SU-DHL-6 (cell line): ENCODE measurements around the gene RASA3.
"Not testable (repeated sequence)": the region's sequence is repeated elsewhere in the genome, so short reads cannot be mapped to it uniquely, and the experiment has no call there.

Experiments
- H2AFZ ChIP-seq: fragments of 200-600 bp; sonication (generic); 2 replicates; pipeline ENCODE4 v1.6.1; 2014; ENCODE audit warnings: low read depth, mild to moderate bottlenecking, moderate library complexity, mixed read lengths, antibody characterized with exemption, low read length; ENCODE audit not compliant: severe bottlenecking
- H3F3A ChIP-seq: fragments of 200-600 bp; shearing (Covaris generic); 2 replicates; pipeline ENCODE4 v1.6.0; 2016; ENCODE audit warnings: antibody characterized with exemption, mild to moderate bottlenecking; ENCODE audit not compliant: insufficient read depth
- H3K27ac ChIP-seq: fragments of 200-600 bp; sonication (generic); 2 replicates; pipeline ENCODE4 v1.5.1; 2016; ENCODE audit warnings: low read depth, mild to moderate bottlenecking, low read length, moderate library complexity, mixed read lengths
- H3K27me3 ChIP-seq: fragments of 200-600 bp; sonication (generic), shearing (Covaris generic); 2 replicates; pipeline ENCODE4 v1.6.0; 2014; ENCODE audit warnings: mild to moderate bottlenecking, low read length
- H3K36me3 ChIP-seq: fragments of 200-600 bp; sonication (generic); 2 replicates; pipeline ENCODE4 v1.6.1; 2014; ENCODE audit warnings: mild to moderate bottlenecking, low read length, mixed read lengths
- H3K4me2 ChIP-seq: fragments of 300-600, 200-600 bp; shearing (Covaris generic), sonication (generic); 2 replicates; pipeline ENCODE4 v1.6.0; 2014; ENCODE audit warnings: low read length, low read depth, mild to moderate bottlenecking; ENCODE audit not compliant: poor library complexity, severe bottlenecking
- H3K4me3 ChIP-seq: fragments of 200-600 bp; sonication (generic); 2 replicates; pipeline ENCODE4 v1.5.1; 2014; ENCODE audit warnings: antibody characterized with exemption, low read length, mild to moderate bottlenecking, mixed read lengths; ENCODE audit not compliant: insufficient read depth, poor library complexity, severe bottlenecking
- H3K79me2 ChIP-seq: fragments of 200-600 bp; sonication (generic); 2 replicates; pipeline ENCODE4 v1.6.1; 2014; ENCODE audit warnings: mild to moderate bottlenecking, low read length, moderate library complexity; ENCODE audit not compliant: insufficient read depth
- H3K9ac ChIP-seq: fragments of 200-600 bp; sonication (generic); 2 replicates; pipeline ENCODE4 v1.7.0; 2014; ENCODE audit warnings: mild to moderate bottlenecking, low read length
- H3K9me2 ChIP-seq: fragments of 200-600 bp; sonication (generic); replicated peaks from 2 replicates; pipeline ENCODE4 v1.6.1; 2014; ENCODE audit warnings: low read length; ENCODE audit not compliant: insufficient read depth
- H3K9me3 ChIP-seq: fragments of 200-600 bp; sonication (generic); 2 replicates; pipeline ENCODE4 v1.6.1; 2014; ENCODE audit warnings: low read length, mixed read lengths; ENCODE audit not compliant: insufficient read depth
- H4K20me1 ChIP-seq: fragments of 200-600 bp; sonication (generic); 2 replicates; pipeline ENCODE4 v1.6.1; 2014; ENCODE audit warnings: low read depth, mild to moderate bottlenecking, antibody characterized with exemption, low read length, moderate library complexity, mixed read lengths
- EZH2phosphoT487 ChIP-seq: fragments of 200-600 bp; sonication (generic), shearing (Covaris generic); conservative IDR thresholded peaks from 2 replicates; pipeline ENCODE4 v1.6.1; 2018; ENCODE audit warnings: mild to moderate bottlenecking, antibody characterized with exemption, low read length, moderate library complexity, mixed read lengths
- TF ChIP-seq, protein P1 (sequence below): fragments of 200-600 bp; sonication (generic); IDR thresholded peaks from one replicate; pipeline ENCODE4 v1.5.1; 2017; ENCODE audit warnings: antibody characterized with exemption, mild to moderate bottlenecking, low read length, moderate library complexity; ENCODE audit not compliant: insufficient read depth, poor library complexity, severe bottlenecking

RASA3 gene

DNA sequence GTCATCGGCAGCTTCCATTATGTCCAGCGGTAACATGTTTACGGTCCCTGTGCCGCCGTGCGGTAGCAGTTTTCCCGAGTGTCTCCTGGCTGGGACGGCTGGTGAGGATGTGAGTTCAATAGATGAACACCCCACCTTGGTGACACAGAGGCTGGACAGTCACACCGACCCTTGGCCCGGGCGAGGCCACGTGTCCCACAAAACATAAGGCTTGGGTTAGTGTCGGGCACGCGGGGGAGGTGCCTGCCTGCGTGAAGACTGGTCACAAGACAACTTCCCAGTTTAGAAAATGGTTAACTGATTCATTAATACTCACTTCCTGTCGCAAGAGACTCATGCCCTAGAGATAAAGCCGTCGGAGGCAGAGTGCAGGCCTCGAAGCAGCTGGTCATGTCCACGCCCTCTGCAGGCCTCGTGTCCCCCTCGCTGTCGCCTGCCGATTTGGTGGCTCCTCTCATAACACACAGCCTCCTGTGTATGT lies 17.2 kb downstream of the RASA3 start:
- Histone ChIP-seq H3K9me3 (no peaks in the 10 kb centered on the region), H3K36me3 (no peaks in the 10 kb centered on the region), H3K79me2 (no peaks in the 10 kb centered on the region), H4K20me1 (no peaks in the 10 kb centered on the region), H3K27ac (no peak overlapping the region), H3K9me2 (no peaks in the 10 kb centered on the region), H3F3A (no peaks in the 10 kb centered on the region), H3K9ac (no peak overlapping the region), H3K27me3 (no peaks in the 10 kb centered on the region), H3K4me3 (no peak overlapping the region), H3K4me2 (no peak overlapping the region), H2AFZ (no peak overlapping the region)
- TF ChIP-seq, protein P1, sequence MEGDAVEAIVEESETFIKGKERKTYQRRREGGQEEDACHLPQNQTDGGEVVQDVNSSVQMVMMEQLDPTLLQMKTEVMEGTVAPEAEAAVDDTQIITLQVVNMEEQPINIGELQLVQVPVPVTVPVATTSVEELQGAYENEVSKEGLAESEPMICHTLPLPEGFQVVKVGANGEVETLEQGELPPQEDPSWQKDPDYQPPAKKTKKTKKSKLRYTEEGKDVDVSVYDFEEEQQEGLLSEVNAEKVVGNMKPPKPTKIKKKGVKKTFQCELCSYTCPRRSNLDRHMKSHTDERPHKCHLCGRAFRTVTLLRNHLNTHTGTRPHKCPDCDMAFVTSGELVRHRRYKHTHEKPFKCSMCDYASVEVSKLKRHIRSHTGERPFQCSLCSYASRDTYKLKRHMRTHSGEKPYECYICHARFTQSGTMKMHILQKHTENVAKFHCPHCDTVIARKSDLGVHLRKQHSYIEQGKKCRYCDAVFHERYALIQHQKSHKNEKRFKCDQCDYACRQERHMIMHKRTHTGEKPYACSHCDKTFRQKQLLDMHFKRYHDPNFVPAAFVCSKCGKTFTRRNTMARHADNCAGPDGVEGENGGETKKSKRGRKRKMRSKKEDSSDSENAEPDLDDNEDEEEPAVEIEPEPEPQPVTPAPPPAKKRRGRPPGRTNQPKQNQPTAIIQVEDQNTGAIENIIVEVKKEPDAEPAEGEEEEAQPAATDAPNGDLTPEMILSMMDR, result no peak
- TF ChIP-seq EZH2phosphoT487, result no peak

DNA sequence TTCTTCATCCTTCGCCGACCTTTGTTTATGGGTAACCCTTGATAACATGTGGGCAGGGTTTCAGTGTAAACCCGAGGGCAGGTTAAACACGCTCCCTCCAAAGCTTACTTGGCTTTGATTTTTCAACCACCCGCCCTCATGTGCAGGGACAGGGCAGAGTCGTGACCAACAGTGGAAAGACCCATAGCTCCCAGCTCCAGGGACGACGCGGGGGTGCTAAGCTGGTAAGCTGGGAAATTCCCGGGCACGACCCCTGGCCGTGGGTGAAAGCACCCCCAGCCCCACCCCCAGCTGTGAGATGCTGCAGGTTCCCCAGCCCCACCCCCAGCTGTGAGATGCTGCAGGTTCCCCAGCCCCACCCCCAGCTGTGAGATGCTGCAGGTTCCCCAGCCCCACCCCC lies 17.8 kb downstream of the RASA3 start:
- H2AFZ ChIP-seq, H3F3A ChIP-seq, H4K20me1 ChIP-seq, H3K4me3 ChIP-seq, H3K27ac ChIP-seq, H3K9me2 ChIP-seq, H3K27me3 ChIP-seq, H3K4me2 ChIP-seq, H3K9ac ChIP-seq, H3K79me2 ChIP-seq, H3K9me3 ChIP-seq, H3K36me3 ChIP-seq: not testable (repeated sequence)

DNA sequence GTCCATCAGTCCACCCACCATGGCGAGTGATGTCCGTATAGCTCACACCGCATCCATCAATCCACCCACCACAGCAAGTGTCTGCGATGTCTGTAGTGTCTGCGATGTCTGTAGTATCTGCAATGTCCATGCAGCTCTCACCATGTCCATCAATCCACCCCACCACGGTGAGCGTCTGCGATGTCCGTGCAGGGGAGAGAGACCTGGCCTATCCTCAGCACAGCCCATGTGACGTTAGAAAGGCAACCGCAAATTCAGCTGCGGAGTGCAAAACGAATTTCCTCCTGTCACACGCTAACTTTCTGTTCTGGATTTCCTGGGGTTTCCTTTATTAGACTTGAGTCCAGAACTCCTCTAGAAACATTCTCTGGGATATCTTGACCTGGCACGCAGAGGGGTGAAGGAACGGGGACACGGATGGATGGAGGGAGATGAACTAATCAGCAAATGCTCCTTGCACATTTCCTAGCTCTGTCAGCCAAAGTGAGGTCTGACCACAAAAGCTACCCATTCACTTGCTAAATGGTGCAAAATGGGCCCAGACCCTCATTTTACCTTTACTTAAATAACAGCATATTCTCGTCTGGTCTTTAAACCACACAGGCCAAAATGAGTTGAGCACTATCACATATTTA lies 18.3 kb downstream of the RASA3 start:
- Histone ChIP-seq H3F3A (no peaks in the 10 kb centered on the region), H2AFZ (no peak overlapping the region), H3K36me3 (no peaks in the 10 kb centered on the region), H3K9me3 (no peaks in the 10 kb centered on the region), H3K4me2 (no peak overlapping the region), H3K79me2 (no peaks in the 10 kb centered on the region), H3K27me3 (no peaks in the 10 kb centered on the region), H3K4me3 (no peak overlapping the region), H3K9me2 (no peaks in the 10 kb centered on the region), H3K9ac (no peak overlapping the region), H3K27ac (no peak overlapping the region), H4K20me1 (no peaks in the 10 kb centered on the region)
- TF ChIP-seq, protein P1, result no peak
- TF ChIP-seq EZH2phosphoT487, result no peak

DNA sequence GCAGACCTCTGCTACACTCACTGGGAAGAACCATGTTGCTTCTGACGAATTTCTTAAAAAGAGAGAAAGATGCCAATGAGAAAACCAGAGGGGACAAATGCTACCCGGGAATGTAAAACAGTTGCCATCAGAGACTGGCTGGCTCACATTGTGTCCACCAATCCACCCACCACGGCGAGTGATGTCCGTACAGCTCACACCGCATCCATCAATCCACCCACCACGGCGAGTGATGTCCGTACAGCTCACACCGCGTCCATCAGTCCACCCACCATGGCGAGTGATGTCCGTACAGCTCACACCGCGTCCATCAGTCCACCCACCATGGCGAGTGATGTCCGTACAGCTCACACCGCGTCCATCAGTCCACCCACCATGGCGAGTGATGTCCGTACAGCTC lies 19.0 kb downstream of the RASA3 start:
- H2AFZ ChIP-seq, H3K4me3 ChIP-seq, H3F3A ChIP-seq, H3K27ac ChIP-seq, H3K4me2 ChIP-seq, H3K9me3 ChIP-seq, H3K36me3 ChIP-seq, H4K20me1 ChIP-seq, H3K27me3 ChIP-seq, H3K9ac ChIP-seq, H3K79me2 ChIP-seq, H3K9me2 ChIP-seq: not testable (repeated sequence)
